Measurements from ENCODE around the gene CTNND1.

DNA sequence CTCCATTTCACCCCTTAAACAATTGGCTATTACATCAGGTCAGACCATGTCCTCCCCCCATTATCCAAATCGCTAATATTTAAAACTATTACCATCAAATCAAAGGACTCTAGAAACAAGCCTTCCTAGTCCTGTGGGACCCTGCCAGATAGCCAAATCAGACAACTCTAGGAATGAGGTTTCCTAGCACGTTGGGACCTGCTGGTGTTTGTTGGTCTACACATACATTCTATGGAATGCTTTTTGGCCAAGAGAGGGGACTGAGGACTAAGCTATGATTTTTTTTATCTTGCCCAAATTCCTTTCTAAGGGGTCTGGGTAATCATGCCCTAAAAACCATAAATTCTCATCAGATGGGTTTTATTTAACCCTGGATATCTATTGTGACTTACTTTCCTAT, 34.4 kb upstream of the CTNND1 start:
- TF ChIP-seq, protein P1, sequence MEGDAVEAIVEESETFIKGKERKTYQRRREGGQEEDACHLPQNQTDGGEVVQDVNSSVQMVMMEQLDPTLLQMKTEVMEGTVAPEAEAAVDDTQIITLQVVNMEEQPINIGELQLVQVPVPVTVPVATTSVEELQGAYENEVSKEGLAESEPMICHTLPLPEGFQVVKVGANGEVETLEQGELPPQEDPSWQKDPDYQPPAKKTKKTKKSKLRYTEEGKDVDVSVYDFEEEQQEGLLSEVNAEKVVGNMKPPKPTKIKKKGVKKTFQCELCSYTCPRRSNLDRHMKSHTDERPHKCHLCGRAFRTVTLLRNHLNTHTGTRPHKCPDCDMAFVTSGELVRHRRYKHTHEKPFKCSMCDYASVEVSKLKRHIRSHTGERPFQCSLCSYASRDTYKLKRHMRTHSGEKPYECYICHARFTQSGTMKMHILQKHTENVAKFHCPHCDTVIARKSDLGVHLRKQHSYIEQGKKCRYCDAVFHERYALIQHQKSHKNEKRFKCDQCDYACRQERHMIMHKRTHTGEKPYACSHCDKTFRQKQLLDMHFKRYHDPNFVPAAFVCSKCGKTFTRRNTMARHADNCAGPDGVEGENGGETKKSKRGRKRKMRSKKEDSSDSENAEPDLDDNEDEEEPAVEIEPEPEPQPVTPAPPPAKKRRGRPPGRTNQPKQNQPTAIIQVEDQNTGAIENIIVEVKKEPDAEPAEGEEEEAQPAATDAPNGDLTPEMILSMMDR (IDR thresholded peaks at IDR 0.05), result no peak
- TF ChIP-seq POLR2AphosphoS5 (IDR thresholded peaks at IDR 0.05), result no peak
- no peak for TF ChIP-seq POLR2A (IDR thresholded peaks at IDR 0.05)
- no peak for TF ChIP-seq EP300 (IDR thresholded peaks at IDR 0.05; ENCODE audit: low read depth)

All from transverse colon (tissue), 4 donors.